Measurements from ENCODE around the gene SPTSSB.

Gene SPTSSB

GRCh38 chr3:161372321-161373260, 1.3 kb upstream of the SPTSSB start:
- peak overlapping the region; percentile 33 to 41 for H3K4me3 ChIP-seq (replicated peaks in 1 of 2; ENCODE audit: low read depth in 2 of 2, low read length in 2 of 2)
- DNase-seq (ENCODE audit: low read depth in 2 of 2): peak; percentile 6 to 25
- TF ChIP-seq, protein P1, sequence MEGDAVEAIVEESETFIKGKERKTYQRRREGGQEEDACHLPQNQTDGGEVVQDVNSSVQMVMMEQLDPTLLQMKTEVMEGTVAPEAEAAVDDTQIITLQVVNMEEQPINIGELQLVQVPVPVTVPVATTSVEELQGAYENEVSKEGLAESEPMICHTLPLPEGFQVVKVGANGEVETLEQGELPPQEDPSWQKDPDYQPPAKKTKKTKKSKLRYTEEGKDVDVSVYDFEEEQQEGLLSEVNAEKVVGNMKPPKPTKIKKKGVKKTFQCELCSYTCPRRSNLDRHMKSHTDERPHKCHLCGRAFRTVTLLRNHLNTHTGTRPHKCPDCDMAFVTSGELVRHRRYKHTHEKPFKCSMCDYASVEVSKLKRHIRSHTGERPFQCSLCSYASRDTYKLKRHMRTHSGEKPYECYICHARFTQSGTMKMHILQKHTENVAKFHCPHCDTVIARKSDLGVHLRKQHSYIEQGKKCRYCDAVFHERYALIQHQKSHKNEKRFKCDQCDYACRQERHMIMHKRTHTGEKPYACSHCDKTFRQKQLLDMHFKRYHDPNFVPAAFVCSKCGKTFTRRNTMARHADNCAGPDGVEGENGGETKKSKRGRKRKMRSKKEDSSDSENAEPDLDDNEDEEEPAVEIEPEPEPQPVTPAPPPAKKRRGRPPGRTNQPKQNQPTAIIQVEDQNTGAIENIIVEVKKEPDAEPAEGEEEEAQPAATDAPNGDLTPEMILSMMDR (IDR thresholded peaks at IDR 0.05; ENCODE audit: low read depth, low read length): no peak

DNA sequence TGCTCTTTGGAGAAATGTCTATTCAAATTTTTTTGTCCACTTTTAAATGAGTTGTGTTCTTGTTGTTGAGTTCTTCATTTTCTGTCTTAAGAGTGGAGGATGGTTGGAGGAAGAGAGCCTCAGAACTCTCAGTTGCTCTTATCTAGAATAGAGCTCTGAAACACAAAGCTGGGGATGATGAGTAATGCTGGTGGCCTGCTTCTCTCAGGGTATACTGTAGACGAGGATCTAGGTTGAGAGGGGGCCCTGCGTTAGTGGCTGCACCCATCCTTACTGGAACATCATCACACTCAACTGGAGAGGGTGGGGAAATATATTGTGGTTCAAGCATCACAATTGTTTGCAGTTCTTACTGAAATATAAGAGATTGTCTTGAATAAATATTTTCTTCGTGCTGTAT, 1.8 kb downstream of the SPTSSB start:
- TF ChIP-seq, protein P1 (IDR thresholded peaks at IDR 0.05; ENCODE audit: low read depth, low read length): no peak
- no peak for DNase-seq (ENCODE audit: low read depth in 2 of 2)
- H3K4me3 ChIP-seq (replicated peaks in 1 of 2; ENCODE audit: low read depth in 2 of 2, low read length in 2 of 2): no peak overlapping the region

DNA sequence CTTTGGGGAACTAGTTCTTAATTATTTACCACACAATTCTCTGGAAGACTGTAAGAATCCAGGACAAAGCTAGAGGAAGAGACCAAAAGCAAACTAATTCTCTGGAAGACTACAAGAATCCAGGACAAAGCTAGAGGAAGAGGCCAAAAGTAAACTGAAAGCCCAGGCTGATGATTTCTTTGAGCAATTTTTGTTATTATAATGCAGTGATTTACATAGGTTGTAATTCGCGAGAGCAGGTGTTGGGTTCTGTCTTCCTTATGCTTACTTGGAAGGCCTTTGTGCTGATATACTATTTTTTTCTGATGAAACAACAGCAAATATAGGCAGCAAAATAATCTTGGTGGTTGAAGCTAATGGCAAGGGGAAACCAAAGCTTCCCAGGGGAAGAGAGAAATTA, 5.2 kb downstream of the SPTSSB start:
- TF ChIP-seq, protein P1 (IDR thresholded peaks at IDR 0.05; ENCODE audit: low read depth, low read length): no peak
- no peak for DNase-seq (ENCODE audit: low read depth in 2 of 2)
- H3K4me3 ChIP-seq (replicated peaks in 1 of 2; ENCODE audit: low read depth in 2 of 2, low read length in 2 of 2): no peak overlapping the region

DNA sequence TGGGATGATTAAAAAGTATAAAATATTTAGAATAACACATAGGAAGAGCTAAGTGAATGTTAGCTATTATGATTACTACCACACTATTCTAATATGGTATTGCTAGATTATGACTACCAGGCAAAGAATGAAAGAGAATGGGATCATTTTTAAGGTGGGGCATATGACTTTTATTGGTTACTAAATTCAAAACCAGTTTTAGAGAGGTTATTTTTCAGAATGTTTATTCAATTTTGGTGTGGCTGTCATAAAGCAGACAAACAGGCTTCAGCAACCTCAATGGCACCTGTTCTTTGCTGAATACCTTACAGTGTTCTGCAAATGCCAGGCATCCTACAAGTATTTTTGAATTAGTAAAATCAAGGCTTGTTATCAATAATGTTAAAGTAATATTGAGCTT, 12.8 kb downstream of the SPTSSB start:
- no peak overlapping the region for H3K4me3 ChIP-seq (replicated peaks in 1 of 2; ENCODE audit: low read depth in 2 of 2, low read length in 2 of 2)
- DNase-seq (ENCODE audit: low read depth in 2 of 2): no peak
- TF ChIP-seq, protein P1 (IDR thresholded peaks at IDR 0.05; ENCODE audit: low read depth, low read length): no peak

DNA sequence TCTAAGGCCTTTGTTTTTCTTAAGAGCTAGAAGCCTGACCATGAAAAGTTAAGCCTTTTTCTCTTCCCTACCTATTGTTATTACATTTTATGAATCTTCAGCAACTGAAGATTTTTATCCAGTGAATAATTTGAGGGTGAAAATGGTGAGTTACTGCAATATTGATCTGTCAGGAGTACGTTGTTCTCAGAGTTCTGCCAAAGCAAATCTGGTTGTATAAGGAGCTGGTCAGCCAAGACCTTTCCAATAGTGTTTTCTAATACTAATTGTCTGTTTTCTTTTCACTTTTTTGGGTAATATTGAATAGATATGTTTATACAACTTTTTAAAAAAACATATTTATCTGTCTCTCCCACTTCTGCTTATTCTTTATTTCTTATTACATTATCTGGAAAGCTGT, 15.0 kb downstream of the SPTSSB start:
- H3K4me3 ChIP-seq (replicated peaks in 1 of 2; ENCODE audit: low read depth in 2 of 2, low read length in 2 of 2): no peak overlapping the region
- TF ChIP-seq, protein P1 (IDR thresholded peaks at IDR 0.05; ENCODE audit: low read depth, low read length): no peak
- no peak for DNase-seq (ENCODE audit: low read depth in 2 of 2)

- no peak overlapping the region for H3K4me3 ChIP-seq (replicated peaks in 1 of 2; ENCODE audit: low read depth in 2 of 2, low read length in 2 of 2)
- TF ChIP-seq, protein P1 (IDR thresholded peaks at IDR 0.05; ENCODE audit: low read depth, low read length): no peak
- DNase-seq (ENCODE audit: low read depth in 2 of 2): no peak
Observed at GRCh38 chr3:161355508-161355907, 15.8 kb downstream of the SPTSSB start.

Measured in cardiac fibroblast (primary cell).